Measurements from ENCODE around the gene SMAP1.

SMAP1 gene

DNA sequence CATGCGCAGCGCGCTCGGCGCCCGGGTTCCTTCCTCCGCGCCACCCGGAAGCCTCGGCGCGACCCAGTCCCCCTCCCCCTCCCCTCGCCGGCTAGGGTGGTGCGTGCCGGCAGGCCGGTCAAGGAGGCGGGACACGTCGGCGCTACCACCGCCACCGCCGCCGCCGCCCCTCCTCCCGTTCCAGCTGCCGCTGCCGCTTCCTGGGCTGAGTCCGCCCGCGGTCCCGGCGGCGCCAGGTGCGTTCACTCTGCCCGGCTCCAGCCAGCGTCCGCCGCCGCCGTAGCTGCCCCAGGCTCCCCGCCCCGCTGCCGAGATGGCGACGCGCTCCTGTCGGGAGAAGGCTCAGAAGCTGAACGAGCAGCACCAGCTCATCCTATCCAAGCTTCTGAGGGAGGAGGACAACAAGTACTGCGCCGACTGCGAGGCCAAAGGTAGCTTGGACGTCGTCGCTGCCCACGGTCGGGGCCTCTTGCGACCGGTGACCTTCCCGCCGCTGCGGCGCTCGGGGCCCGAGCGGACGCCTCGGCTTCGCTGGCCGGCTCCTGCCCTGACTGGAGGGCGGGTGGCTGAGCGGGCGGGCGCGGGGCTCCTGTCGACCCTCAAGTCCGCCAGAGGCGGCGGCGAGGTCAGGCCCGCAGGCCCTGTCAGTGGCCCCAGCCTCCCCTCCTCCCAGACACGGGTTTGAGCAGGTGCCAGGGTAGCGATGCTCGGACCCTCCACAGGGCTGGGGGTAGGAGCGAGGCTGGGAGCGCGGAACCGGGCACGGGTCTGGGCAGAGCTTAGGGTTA is at the start of gene SMAP1:
Gene SMAP1 (plus strand): TSS at position 173 of the 788 bp plus-strand sequence. CDS start 141 bp downstream, at position 314.
- DNase-seq, result peak; percentile 63

DNA sequence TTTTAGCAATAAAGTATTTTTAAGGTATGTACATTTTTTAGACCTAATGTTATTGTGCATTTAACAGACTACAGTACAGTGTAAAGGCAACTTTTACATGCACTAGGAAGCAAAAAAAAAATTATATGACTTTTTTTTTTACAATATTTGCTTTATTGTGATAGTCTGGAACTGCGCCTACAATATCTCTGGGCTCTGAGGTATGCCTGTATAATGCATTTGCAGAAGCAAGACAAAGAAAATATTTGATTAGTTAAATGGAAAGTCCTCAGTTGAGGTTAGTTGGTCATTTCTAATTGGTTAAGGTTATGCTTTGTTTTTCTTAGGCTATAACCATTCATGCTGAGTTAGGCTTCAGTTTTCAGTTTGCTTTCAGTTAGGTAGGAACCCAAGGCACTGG is 46.9 kb upstream of the SMAP1 start:
- DNase-seq, result no peak

GRCh38 chr6:70622461-70622860 is 45.2 kb upstream of the SMAP1 start:
- no peak for DNase-seq

GRCh38 chr6:70625436-70625835 is 42.2 kb upstream of the SMAP1 start:
- no peak for DNase-seq

DNA sequence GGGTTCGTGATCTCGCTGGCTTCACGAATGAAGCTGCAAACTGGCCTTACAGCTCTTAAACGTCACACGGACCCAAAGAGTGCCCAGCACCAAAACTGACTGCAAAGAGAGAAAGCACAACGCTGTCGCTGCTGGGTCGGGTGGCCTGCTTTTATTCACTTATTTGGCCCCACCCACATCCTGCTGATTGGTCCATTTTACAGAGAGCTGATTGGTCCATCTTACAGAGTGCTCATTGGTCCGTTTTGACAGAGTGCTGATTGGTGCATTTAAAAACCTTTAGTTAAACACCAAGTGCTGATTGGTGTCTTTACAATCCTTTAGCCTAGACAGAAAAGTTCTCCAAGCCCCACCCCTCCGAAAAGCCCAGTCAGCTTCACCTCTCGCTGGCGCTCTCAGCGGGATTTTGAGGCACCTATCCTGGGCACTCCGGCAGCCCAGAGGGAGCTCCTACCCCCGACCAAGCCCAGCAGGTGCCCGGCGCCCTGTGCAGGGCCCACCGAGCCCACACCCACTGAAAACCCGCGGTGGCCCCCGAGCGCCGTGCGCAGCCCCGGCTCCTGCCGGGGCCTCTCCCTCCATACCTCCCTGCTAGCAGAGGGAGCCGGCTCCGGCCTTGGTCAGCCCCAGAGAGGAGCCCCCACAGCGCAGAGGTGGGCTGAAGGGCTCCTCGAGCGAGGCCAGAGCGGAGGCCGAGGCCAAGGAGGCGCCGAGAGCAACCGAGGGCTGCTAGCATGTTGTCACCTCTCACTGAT is 40.0 kb upstream of the SMAP1 start:
- no peak for DNase-seq

- DNase-seq, result no peak
Measured at GRCh38 chr6:70629929-70630328, 37.8 kb upstream of the SMAP1 start.

GRCh38 chr6:70633870-70634269 is 33.8 kb upstream of the SMAP1 start:
- DNase-seq, result no peak

DNA sequence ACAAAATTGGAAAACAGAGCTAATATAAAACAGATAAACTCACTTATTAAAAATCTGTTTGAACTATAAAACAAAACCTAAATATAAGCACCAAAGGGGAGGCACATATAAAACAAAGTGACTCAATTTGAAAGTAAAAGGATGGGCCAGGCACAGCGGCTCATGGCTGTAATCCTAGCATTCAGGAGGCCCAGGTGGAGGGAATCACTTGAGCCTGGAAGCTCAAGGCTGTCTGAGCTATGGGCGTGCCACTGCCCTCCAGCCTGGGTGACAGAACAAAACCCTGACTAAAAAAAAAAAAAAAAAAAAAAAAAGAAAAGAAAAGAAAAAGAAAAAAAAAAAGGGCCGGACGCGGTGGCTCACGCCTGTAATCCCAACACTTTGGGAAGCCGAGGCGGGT is 31.1 kb upstream of the SMAP1 start:
- DNase-seq, result no peak

DNA sequence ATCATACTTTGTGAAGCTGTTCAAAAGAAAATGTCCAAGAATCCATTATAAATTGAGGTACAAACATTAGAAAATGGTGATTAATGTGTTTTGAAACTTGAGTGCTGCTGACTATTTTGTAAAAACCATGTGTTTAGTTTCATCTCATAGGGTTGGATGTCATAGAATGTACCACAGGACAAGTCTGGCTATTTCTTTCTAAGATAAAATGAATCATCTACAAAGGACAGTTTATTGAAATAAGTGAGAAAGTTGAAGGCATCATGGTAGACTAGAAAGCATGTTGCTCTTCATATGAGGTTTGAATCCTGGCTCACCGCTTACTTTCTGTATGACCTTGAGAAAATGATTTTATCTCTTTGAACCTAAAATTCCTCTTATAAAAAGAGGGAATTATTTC is 29.2 kb upstream of the SMAP1 start:
- DNase-seq, result no peak

DNA sequence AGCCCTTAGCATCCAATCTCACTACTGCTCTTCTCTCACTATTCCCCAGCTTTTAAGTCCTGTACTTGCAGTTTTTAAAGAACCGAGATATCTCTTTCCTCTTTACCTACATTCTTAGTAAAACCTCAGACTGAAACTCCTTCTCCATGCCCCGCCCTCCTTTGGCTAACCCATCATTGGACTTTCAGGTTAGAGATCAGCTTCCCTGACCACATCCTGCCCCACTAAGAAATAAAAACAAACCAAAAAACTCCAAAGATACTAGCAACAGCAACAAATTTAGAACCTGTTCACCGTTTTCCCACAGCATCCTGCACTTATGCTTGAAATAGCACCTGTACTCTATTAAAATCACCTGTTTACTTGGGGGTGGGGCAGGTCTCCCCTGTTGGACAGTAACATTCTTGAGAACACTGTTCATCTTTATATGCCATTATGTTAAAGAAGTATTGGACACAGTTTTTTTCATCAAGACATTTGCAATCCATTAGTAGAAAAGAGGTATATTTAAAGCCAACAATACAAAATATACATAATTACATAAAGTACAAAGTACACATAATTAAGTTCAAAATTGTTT is 16.3 kb upstream of the SMAP1 start:
- DNase-seq, result no peak

- DNase-seq, result no peak
Measured at GRCh38 chr6:70652216-70652615, 15.5 kb upstream of the SMAP1 start.

GRCh38 chr6:70657706-70658105 is 10.0 kb upstream of the SMAP1 start:
- no peak for DNase-seq

DNA sequence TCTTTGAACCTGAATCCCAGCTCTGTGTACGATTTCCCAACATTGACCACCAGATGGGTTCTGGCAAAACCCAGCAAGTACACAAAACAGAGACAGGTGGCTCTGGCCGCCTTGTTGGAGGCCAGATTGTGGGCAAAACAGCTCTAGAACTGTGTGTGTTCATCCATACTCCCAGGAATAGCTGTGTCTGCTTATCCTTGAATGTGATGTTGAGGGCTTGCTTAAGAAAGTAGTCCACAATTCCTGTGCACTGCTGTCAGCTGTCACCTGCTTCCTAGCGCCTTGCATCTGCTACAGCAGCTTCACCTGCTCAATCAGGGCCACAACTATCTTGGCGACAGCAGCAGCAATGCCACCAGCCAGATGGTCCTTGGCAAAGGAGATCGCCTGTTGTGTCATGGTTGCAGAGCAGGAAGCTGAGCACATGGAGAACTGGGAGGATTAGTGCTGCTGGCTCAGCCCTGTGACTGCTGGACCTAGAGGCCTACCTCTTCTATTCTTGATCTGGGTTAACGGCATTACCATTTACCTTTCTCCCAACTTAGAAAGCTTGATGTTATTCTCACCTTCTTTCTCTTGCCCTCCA is 3.7 kb upstream of the SMAP1 start:
- no peak for DNase-seq

DNA sequence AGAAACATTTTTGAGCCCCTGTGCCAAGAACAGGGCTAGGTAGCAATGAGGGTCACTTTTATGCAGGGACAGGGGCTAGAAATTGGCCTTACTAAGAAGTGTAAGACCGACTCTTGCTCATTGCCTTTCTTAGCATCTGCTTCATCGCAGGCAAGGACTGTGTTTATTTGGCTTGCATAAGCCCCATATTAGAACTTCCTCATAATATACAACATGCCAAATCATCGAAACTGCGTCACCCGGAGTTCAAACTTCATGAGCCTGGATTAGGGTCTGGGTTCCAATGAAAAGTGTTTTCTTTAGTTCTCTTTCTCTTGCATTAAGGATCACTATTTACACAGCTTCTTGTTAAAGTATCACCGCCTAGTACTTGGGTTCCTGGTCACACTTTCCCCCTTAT is 977 bp upstream of the SMAP1 start:
- no peak for DNase-seq

DNA sequence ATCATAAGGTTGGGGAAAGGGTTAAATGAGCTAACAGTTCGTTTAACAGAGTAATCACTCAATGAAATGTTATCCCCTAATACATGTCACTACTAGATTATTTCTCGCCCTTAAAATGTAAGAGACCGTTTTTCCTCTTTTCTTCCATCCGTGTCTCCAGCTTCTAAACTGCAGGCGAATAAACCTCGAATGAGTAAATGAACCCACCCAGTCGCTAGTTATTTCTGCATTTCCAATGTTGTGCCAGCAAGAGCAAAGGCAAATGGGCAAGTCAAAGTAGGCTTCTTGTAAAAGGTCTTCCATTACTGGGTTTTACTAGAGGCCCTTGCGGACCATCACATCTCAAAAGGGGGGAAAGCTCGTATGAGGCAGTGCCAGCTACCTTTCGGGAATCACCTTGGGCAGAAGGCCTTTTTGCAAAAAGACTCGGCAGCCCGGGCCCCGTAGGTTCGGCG is 400 bp upstream of the SMAP1 start:
- no peak for DNase-seq

DNA sequence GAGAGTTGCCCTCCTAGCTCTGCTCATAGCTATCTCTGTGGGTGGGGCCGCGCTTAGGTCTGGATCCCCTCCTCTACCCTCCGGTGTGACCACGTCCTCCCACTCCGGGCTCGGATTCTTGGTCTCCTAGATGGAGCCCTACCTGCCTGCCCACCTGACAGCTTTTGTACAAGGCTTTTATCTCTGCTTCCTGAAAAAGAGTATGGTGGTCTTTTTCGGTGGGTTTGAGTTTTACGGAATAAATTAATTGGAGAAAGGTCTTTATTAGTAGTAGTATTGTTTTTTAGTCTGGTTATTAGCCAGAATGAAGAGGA is 773 bp downstream of the SMAP1 start:
- DNase-seq, result no peak

GRCh38 chr6:70669133-70669532 is 1.4 kb downstream of the SMAP1 start:
- no peak for DNase-seq

DNA sequence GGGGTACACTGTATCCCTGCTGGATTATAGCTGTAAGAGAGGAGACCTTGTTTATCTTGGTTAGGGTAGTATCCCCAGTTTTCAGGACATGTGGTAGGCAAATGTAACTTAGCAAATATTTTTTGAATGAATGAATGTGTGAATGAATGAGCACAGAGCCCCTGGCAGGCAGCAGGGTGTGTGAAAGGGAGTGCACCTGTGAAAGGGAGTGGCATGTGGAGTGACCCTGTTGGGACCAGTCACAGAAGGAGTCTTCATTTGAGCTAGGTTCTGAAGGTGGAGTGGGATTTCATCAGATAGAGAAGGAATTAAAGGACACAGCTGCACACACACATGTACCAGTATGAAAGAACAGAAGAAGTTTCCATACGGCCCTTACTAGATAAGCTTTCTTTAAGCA is 4.9 kb downstream of the SMAP1 start:
- DNase-seq, result no peak

DNA sequence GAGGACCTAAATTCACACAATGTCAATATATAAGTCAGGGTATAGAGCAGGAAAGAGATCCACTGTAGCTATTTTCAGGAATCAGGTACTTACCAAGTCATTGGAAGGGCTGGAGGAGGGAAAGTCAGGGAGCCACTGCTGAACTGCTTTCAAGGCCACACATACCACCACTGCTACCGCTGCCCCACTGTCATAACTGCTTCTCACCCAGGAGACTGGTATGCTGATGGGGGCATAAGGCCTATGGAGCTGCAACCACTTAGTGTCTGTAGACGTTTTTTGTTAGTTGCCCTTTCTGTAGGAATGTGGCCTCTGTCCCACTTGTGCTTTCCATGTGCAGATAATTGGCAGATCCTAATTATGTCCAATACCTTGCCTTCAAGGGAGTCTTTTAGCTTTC is 5.4 kb downstream of the SMAP1 start:
- DNase-seq, result no peak

DNA sequence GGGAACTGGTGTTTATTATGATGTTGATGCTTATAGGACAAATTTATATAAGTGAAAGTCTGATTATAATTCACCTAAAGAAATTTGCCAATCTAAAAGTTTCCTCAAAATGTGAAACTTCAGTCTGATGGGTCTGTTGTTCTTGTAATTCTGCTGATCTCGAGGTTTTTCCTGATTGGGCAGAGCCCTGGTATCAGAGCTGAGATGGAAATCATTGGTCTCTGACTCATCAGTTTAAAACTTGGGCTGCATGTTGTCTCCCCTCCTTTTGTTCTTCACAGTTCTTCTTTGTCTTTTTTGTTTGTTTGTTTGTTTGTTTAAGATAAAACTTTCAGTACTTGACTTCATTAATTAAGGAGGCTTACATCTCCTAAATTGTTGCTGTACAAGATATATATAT is 5.9 kb downstream of the SMAP1 start:
- no peak for DNase-seq

- peak; percentile 20 for DNase-seq
Measured at GRCh38 chr6:70675822-70676221, 8.1 kb downstream of the SMAP1 start.

DNA sequence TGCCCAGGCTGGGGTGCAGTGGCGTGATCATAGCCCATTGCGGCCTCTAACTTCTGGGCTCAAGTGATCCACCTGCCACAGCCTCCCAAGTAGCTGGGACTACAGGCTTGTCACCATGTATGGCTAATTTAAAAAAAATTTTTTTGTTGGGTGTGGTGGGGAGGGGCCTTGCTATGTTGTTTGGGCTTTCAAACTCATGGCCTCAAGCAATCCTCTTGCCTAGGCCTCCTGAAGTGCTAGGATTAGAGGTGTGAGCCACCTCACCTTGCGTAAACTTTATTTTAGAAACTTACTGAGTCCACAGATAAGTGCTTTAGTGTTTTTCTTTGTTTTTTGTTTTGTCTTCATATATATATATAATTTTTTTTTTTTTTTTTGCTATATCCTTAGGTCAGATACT is 9.1 kb downstream of the SMAP1 start:
- no peak for DNase-seq

DNA sequence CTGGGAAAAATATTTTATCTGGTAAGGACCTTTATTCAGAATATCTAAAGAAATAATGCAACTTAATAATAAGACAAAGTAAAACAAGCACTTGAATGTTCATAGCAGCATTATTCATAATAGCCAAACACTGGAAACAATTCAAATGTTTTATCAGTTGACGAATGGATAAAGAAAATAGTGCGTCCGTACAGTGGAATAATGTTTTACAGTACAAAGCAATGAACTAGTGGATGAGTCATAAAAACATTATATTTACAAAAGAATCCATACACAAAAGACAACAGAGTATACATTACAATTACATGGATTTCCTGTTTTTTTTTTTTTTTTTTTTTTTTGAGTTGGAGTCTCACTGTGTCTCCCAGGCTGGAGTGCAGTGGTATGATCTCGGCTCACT is 12.7 kb downstream of the SMAP1 start:
- DNase-seq, result no peak

All from NCI-H446 treated with DMSO at 0.1 percent for 48 hours (cell line).